Eye (tissue), 1 donor: ENCODE results near the gene KCP.
A peak's percentile ranks its signal among the peaks of the same experiment; 100 is the strongest.

Experiments
- DNase-seq: peaks from one replicate; pipeline ENCODE4 v3.0.0-alpha.2; 2015

The KCP gene

DNA sequence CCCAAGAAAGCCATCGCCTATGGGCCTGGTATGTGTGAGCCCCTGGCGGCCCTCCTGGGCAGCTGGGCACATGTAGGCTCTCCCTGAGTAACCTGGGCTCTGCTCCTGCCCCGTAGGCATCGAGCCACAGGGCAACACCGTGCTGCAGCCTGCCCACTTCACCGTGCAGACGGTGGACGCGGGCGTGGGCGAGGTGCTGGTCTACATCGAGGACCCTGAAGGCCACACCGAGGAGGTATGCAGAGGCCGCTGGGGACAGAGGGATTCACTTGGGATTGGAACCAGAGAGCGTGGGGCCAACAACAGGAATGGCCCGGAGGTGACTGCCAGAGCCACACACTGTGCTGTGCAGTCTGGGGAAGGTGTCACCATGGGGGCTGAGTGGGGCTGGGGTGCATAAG lies 73.0 kb downstream of the KCP start:
- no peak for DNase-seq

DNA sequence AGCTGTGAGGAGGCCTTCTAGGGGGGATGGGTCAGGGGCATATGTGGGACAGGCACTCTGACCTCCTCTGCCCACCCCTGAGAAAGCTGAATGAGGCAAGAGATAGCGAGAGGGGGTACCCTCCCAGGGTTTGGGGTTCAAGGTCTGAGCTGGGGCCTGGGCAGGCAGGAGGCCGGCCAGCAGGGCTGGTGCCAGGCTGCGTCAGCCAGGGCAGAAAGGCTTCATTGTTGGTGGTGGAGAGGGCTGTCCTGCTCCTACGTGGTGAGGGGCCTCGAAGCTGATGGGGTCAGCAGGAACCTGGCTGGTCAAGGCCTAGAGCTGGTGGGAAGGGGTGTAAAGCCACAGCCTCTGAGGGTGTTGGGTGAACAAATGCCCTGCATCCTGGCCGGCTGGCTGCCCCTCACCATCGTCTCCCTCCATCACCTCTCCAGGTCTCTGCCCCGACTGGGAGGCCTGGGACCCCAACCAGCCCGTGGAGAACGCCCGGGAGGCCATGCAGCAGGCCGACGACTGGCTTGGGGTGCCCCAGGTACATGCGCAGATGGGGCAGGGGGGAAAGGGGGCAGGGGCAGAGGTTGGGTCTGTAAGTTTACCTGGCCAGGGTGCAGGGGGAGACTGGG lies 73.7 kb downstream of the KCP start:
- DNase-seq: no peak

DNA sequence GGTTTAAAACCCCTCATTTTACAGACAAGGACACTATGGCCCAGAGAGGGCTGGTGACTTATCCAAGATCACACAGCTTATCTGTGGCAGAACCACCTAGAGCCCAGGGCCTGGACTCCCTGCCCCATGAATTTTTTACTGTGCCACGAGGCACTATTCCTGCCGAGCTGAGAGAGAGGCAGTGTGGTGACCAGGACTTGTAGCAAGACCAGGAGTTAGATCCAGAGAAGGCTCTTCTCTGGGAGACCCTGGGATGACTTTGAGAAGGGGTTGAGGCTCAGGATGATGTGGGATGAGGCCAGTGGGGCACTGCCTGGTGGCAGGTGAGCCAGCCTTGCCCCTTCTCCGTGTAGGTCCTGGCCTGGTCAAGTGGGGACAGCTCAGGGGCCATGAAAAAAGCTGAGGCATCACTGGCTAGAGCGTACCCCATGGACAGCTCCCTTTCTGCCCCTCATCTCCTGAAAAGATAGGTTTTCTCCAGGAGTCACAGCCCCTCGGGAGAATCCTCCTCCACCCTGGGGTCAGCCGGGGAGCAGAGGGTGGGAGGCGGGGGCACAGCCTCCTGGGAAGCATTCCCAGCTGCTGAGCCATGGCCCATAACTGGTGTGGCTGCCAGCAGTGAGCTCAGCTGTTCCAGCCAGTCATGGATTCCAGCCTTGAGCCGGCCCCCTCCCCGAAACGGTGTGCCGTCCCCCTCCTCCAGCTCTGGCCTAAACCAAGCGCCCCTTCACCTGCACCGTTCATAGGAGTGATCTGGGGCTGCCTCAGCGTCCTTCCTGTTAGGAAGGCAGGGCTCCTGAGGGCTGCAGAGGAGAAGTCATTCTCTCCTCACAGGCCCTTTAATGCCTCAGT lies 74.5 kb downstream of the KCP start:
- no peak for DNase-seq

GRCh38 chr7:128835231-128835751 lies 75.2 kb downstream of the KCP start:
- DNase-seq: no peak

GRCh38 chr7:128833946-128834325 lies 76.6 kb downstream of the KCP start:
- peak; percentile 62 for DNase-seq

DNA sequence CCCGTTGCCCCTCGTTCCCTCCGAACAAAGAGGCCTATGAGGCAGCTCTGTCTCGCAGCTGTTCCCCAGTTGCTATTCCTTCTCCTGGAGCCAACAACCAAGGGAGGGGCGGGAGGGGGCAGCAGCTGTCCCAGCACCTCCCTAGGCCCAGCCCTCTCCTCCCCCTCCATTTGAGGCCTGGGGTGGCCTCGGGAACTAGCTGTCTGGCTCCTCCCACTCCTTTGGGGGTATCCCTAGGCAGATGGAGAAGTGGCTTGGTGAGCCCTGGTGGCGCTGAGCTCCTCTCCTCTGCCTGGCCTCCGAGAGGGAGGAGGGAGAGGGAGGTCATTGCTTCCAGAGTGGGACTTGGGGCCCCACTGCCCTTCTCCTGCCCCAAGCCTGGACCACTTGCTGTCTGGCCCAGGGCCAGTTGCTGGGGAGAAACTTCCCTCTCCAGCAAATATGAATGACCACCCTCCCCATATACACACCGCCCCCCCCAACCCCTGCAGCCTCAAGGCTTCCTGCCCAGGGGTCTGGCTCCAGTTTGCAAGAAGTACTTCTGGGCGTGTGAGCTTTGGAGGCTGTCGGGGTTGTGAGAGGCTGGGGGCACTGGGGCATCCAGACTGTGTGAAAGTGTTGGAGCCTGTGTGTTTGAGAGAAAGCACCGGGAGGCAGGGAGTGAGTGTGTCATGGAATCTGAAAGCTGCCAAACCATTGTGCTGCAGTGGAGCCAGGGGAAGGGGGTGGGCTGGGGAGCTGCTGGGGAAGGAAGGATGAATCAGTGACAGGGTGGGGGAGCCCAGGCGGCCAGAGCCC lies 77.2 kb downstream of the KCP start:
- peak; percentile 93 for DNase-seq

DNA sequence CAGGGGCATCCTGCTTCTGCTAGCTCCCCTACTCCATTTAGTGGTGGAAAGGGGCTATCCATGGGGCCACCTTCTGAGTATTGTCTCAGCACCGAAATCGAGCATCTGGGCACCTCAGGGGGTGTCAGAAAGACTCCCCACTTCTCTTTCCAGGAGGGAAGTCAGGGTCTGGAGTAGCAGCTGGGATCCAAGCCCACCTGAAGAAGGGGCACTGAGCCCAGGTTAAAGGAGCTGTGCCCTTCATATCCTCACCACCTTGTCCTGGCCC lies 77.7 kb downstream of the KCP start:
- DNase-seq: no peak

DNA sequence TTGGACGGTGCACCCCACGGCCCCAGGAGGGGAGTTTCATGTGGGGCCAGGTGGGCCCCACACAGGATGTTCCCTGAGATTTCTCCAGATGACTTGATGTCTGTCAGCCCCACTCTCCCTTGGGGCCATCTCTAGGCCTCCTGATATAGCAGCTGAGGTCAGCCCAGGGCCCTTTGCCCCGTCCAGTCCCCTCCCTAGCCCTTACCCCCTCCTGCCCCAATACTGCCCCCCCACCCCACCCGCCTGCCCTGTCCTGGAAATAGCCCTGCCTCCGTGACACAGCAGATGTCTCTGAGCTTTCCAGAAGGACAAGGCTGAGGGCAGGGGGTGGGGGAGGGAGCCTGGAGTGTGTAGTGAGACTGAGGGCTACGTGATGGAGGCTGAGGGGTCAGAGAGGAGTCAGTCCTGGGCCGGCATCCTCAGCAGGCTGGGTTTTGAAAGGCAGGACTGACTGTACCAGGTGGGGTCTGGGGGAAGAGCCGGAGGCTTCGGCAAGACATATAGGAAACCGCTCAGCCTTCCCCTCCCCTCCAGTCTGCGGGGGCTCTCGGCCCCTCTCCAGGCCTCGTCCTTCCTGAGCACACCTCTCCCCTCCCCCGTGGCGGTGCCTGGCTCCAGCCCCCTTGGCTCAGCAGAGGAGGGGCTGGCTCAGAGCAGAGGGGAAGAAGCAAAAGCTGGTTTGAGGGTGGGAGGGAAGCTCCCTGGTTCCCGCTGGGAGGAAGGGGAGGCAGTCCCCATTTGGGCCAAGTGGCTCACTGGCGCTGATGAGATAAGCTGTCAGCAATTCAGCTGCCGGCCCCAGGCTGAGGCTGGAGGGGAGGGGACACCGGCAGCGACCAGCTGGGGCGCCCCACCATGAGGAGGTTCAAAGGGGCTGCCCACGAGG lies 78.3 kb downstream of the KCP start:
- DNase-seq: peak; percentile 91

- peak; percentile 90 for DNase-seq
These were observed 79.1 kb downstream of the KCP start for GRCh38 chr7:128831178-128831993.

GRCh38 chr7:128830231-128831177 lies 80.0 kb downstream of the KCP start, which contains the start of gene FLNC:
Gene FLNC, plus strand, starts transcription at chr7:128830406. Its CDS starts 232 bp downstream, at chr7:128830638.
- peak; percentile 81 for DNase-seq

DNA sequence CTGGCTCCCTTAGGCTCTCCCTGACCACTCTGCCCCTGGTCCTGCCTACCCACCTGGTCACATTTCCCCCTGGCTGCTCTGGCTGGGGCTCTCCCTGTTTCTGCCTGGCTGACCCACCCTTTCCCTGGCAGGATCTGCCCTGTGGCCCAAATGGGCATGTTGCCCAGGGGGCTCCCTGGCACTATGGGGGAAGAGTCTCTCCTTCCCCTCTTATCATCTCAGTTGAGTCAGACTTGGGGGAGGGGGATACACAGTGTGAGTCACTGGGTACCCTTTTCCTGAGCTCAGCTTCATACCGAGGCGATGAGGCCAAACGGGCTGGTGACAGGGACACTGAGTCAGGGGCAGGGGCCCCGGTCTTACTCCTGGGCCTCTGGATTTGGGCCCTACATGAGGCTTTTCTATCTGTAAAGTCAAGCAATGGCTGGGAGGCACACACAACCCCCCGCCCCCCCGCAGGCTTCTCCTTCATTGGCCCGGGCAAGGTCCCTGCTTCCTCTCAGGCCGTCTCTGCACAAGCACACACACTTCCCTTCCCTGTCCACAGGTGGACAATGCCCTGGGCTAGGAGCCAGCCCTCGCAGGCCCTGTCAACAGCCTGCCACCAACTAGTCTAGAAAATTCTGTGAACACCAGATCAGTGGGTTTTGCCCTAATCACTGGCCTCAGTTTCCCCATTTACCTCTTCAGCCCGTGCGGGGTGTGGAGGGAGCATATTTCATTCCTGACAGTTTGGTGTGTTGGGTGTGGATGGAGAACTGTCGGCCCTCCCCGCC lies 80.9 kb downstream of the KCP start:
- peak; percentile 39 for DNase-seq

- DNase-seq: peak; percentile 51
These were observed 82.4 kb downstream of the KCP start for GRCh38 chr7:128827971-128828711.

GRCh38 chr7:128827248-128827958 lies 83.1 kb downstream of the KCP start:
- DNase-seq: peak; percentile 38

- no peak for DNase-seq
These were observed 83.6 kb downstream of the KCP start for GRCh38 chr7:128826916-128827247.
